LHCN-M2 (cell line): ENCODE data around the gene FEV. TPM values are rescaled to one million over a fixed set of nuclear protein-coding genes. Genes with fewer than 3 reads are reported as not detected.

Source experiments
- DNase-seq: peaks from one replicate; pipeline ENCODE4 v3.0.0-alpha.2; 2012; ENCODE audit warnings: low read depth
- total RNA-seq: library from RNA; depleted of rRNA; stranded (reverse); fragments of >200 nt; gene quantifications from 2 replicates; pipeline ENCODE4 v1.2.3, GENCODE V29; 2014

FEV gene
- total RNA-seq, 1 experiment from 2014 or later, result not detected

GRCh38 chr2:219017201-219017931, 32.4 kb upstream of the FEV start:
- no peak for DNase-seq

- DNase-seq, result no peak
These were observed 31.7 kb upstream of the FEV start for GRCh38 chr2:219016721-219017120.

GRCh38 chr2:219010873-219011272, 25.9 kb upstream of the FEV start:
- no peak for DNase-seq

- DNase-seq, result no peak
These were observed 25.3 kb upstream of the FEV start for GRCh38 chr2:219010162-219010756.

GRCh38 chr2:219009294-219009693, 24.3 kb upstream of the FEV start:
- DNase-seq, result no peak

- DNase-seq, result no peak
These were observed 19.0 kb upstream of the FEV start for GRCh38 chr2:219003979-219004378.

- no peak for DNase-seq
These were observed 18.3 kb upstream of the FEV start for GRCh38 chr2:219003267-219003634.

GRCh38 chr2:219002395-219003266, 17.6 kb upstream of the FEV start:
- no peak for DNase-seq

- no peak for DNase-seq
These were observed 16.8 kb upstream of the FEV start for GRCh38 chr2:219001577-219002394.

- no peak for DNase-seq
These were observed 16.2 kb upstream of the FEV start for GRCh38 chr2:219001100-219001576.

GRCh38 chr2:219000569-219000960, 15.6 kb upstream of the FEV start:
- DNase-seq, result no peak

- no peak for DNase-seq
These were observed 15.0 kb upstream of the FEV start for GRCh38 chr2:218999881-219000568.

GRCh38 chr2:218999021-218999880, 14.3 kb upstream of the FEV start:
- no peak for DNase-seq

GRCh38 chr2:218998414-218999002, 13.5 kb upstream of the FEV start:
- no peak for DNase-seq

GRCh38 chr2:218997731-218998130, 12.7 kb upstream of the FEV start:
- no peak for DNase-seq

GRCh38 chr2:218996937-218997336, 12.0 kb upstream of the FEV start:
- peak; percentile 36 for DNase-seq

GRCh38 chr2:218995972-218996711, 11.2 kb upstream of the FEV start:
- DNase-seq, result peak; percentile 74

- DNase-seq, result no peak
These were observed 10.6 kb upstream of the FEV start for GRCh38 chr2:218995561-218995960.
